LHCN-M2 (cell line): ENCODE results near the gene ZNF775. TPM values are rescaled to one million over a fixed set of nuclear protein-coding genes. Genes with fewer than 3 reads are reported as not detected.
A peak's percentile ranks its signal among the peaks of the same experiment; 100 is the strongest.

Source experiments
- DNase-seq: peaks from one replicate; pipeline ENCODE4 v3.0.0-alpha.2; 2012; ENCODE audit warnings: low read depth
- polyA plus RNA-seq: library from polyadenylated mRNA; unstranded; fragments of >200 nt; gene quantifications from one replicate; pipeline ENCODE4 v1.2.1, GENCODE V29; 2012; ENCODE audit warnings: missing spikeins
- total RNA-seq: library from RNA; depleted of rRNA; stranded (reverse); fragments of >200 nt; gene quantifications from 2 replicates; pipeline ENCODE4 v1.2.3, GENCODE V29; 2014; rRNA removed

Gene ZNF775
- total RNA-seq: 12.1 and 15.1 TPM in 2 replicates
- 5.4 TPM for polyA plus RNA-seq

- DNase-seq: peak; percentile 98
Observed at GRCh38 chr7:150378853-150379440, at the start of gene ZNF775. ZNF775 (plus strand) TSS chr7:150379330; CDS start chr7:150388471, 9,141 bp downstream.

- DNase-seq: peak; percentile 87
Observed at GRCh38 chr7:150329331-150330120, 49.6 kb upstream of the ZNF775 start.

- no peak for DNase-seq
Observed at GRCh38 chr7:150330211-150330885, 48.8 kb upstream of the ZNF775 start.

GRCh38 chr7:150332852-150333635 is 46.1 kb upstream of the ZNF775 start:
- DNase-seq: no peak

- DNase-seq: no peak
Observed at GRCh38 chr7:150333659-150334058, 45.5 kb upstream of the ZNF775 start.

GRCh38 chr7:150334108-150334507 is 45.0 kb upstream of the ZNF775 start:
- DNase-seq: no peak

- peak; percentile 48 for DNase-seq
Observed at GRCh38 chr7:150335108-150335773, 43.9 kb upstream of the ZNF775 start.

- no peak for DNase-seq
Observed at GRCh38 chr7:150335774-150336112, 43.4 kb upstream of the ZNF775 start.

- no peak for DNase-seq
Observed at GRCh38 chr7:150336746-150337145, 42.4 kb upstream of the ZNF775 start.

GRCh38 chr7:150337179-150337578 is 42.0 kb upstream of the ZNF775 start:
- no peak for DNase-seq

- no peak for DNase-seq
Observed at GRCh38 chr7:150337659-150338081, 41.5 kb upstream of the ZNF775 start.

GRCh38 chr7:150338166-150338829 is 40.8 kb upstream of the ZNF775 start:
- no peak for DNase-seq

- DNase-seq: peak; percentile 80
Observed at GRCh38 chr7:150339409-150339809, 39.7 kb upstream of the ZNF775 start.

- DNase-seq: peak; percentile 79
Observed at GRCh38 chr7:150340024-150340749, 38.9 kb upstream of the ZNF775 start.

- no peak for DNase-seq
Observed at GRCh38 chr7:150340875-150341262, 38.3 kb upstream of the ZNF775 start.

GRCh38 chr7:150341263-150342120 is 37.6 kb upstream of the ZNF775 start, which contains the start of gene RARRES2:
RARRES2 (minus strand) TSS chr7:150341629; CDS start chr7:150340609, 1,020 bp downstream.
- no peak for DNase-seq

GRCh38 chr7:150342121-150342408 is 37.1 kb upstream of the ZNF775 start:
- no peak for DNase-seq

GRCh38 chr7:150343225-150343624 is 35.9 kb upstream of the ZNF775 start:
- no peak for DNase-seq

GRCh38 chr7:150344299-150344698 is 34.8 kb upstream of the ZNF775 start:
- DNase-seq: no peak
